HepG2 (cell line): Measurements from ENCODE around the gene UBXN1. TPM values are rescaled to one million over a fixed set of nuclear protein-coding genes. Genes with fewer than 3 reads are reported as not detected.

ENCODE experiments used
- CHD2 ChIP-seq: IDR thresholded peaks from 2 replicates; pipeline ENCODE4 v1.6.1; 2011; ENCODE audit warnings: low read depth, low read length, improper control_type of control experiment
- HIC2 ChIP-seq: sonication (generic); formaldehyde crosslinking; IDR thresholded peaks from 2 replicates; pipeline ENCODE4 v1.9.0; 2022; ENCODE audit warnings: low read depth, missing genetic modification reagents
- MED1 ChIP-seq: sonication (generic); formaldehyde crosslinking; IDR thresholded peaks from 2 replicates; pipeline ENCODE4 v1.4.0; 2020; ENCODE audit warnings: missing genetic modification reagents
- MTA1 ChIP-seq: sonication (generic); formaldehyde crosslinking; IDR thresholded peaks from 2 replicates; pipeline ENCODE4 v1.4.0; 2020; ENCODE audit warnings: missing genetic modification reagents, mild to moderate bottlenecking, borderline replicate concordance
- SIN3B ChIP-seq: fragments of 150-350 bp; IDR thresholded peaks from 2 replicates; pipeline ENCODE4 v1.6.1; 2014; ENCODE audit warnings: low read length
- ZBTB7B ChIP-seq: sonication (generic); formaldehyde crosslinking; IDR thresholded peaks from 2 replicates; pipeline ENCODE4 v1.4.0; 2020; ENCODE audit warnings: missing genetic modification reagents
- ZBTB8A ChIP-seq: sonication (generic); formaldehyde crosslinking; IDR thresholded peaks from 2 replicates; pipeline ENCODE4 v1.4.0; 2020; ENCODE audit warnings: mild to moderate bottlenecking, low read depth, missing genetic modification reagents, borderline replicate concordance
- ZNF292 ChIP-seq: sonication (generic); formaldehyde crosslinking; IDR thresholded peaks from 2 replicates; pipeline ENCODE4 v1.8.1; 2022; ENCODE audit warnings: mild to moderate bottlenecking, low read depth, missing genetic modification reagents, borderline replicate concordance
- ZNF354B ChIP-seq: sonication (generic); formaldehyde crosslinking; IDR thresholded peaks from 2 replicates; pipeline ENCODE4 v1.8.0; 2022; ENCODE audit warnings: mild to moderate bottlenecking, missing genetic modification reagents
- ZNF362 ChIP-seq: sonication (generic); formaldehyde crosslinking; IDR thresholded peaks from 2 replicates; pipeline ENCODE4 v1.4.0; 2020; ENCODE audit warnings: missing genetic modification reagents, mild to moderate bottlenecking, borderline replicate concordance
- ZNF691 ChIP-seq: sonication (generic); formaldehyde crosslinking; IDR thresholded peaks from 2 replicates; pipeline ENCODE4 v1.4.0; 2020; ENCODE audit warnings: missing genetic modification reagents, low read depth, mild to moderate bottlenecking, borderline replicate concordance
- polyA plus RNA-seq, 8 experiments: library from polyadenylated mRNA; depleted of rRNA in 3 of 8; stranded (reverse) in 7 of 8; unstranded in 1 of 8; fragments of >200 nt; fragmentation: Illumina TruSeq in 4 of 8; extraction: Trizol in 4 of 8; gene quantifications; 2 replicates each; pipeline versions ENCODE4 v1.2.1 to v1.2.3, GENCODE V29; 2011 to 2016; ENCODE audit warnings: low read depth in 4 of 8, missing spikeins in 1 of 8, mixed read lengths in 1 of 8; ENCODE audit not compliant: insufficient read depth in 1 of 8
- total RNA-seq, 5 experiments: library from RNA; depleted of rRNA; stranded (reverse); fragments of >200 nt; fragmentation: Illumina TruSeq; extraction: Trizol; gene quantifications; 2 replicates each; pipeline ENCODE4 v1.2.3, GENCODE V29; 2016; ENCODE audit warnings: low read depth in 1 of 5
- TF ChIP-seq, protein P1 (sequence below): fragments of 450-650 bp; IDR thresholded peaks from 2 replicates; pipeline ENCODE4 v1.6.1; 2017; ENCODE audit warnings: mild to moderate bottlenecking
- TF ChIP-seq, protein P2 (sequence below): sonication (generic); formaldehyde crosslinking; conservative IDR thresholded peaks from 2 replicates; pipeline ENCODE4 v1.4.0; 2020; ENCODE audit warnings: missing genetic modification reagents
- TF ChIP-seq, protein P3 (sequence below), 2 experiments: sonication (generic) in 1 of 2; formaldehyde crosslinking in 1 of 2; IDR thresholded peaks; 2 replicates each; pipeline versions ENCODE4 v1.5.1 to v1.6.1; 2011 to 2020; ENCODE audit warnings: borderline replicate concordance in 1 of 2, low read depth in 1 of 2, low read length in 1 of 2, mild to moderate bottlenecking in 1 of 2, missing genetic modification reagents in 1 of 2, moderate library complexity in 1 of 2

Gene UBXN1
- total and polyA plus RNA-seq, 2 of the 13 experiments (the other 11 are each of a cell fraction or from before 2014, with no cell fraction given), result 47.5 to 52.4 TPM

- TF ChIP-seq MED1 (CRISPR knock-in tag) (no peak), ZBTB7B (CRISPR knock-in tag) (0 out of 2 replicates have a peak, but pooled peaks have one; percentile 51), ZBTB8A (CRISPR knock-in tag) (peak; percentile 62; the same call in 1 of the 2 replicates), CHD2 (peak; percentile 43; the same call in 1 of the 2 replicates), ZNF292 (0 out of 2 replicates have a peak, but pooled peaks have one; percentile 33), SIN3B (no peak), ZNF362 (CRISPR knock-in tag) (no peak), MTA1 (CRISPR knock-in tag) (no peak; the same call in 1 of the 2 replicates), HIC2 (CRISPR knock-in tag) (no peak), ZNF354B (CRISPR knock-in tag) (no peak), ZNF691 (CRISPR knock-in tag) (peak; percentile 16; the same call in 1 of the 2 replicates)
- TF ChIP-seq, protein P1, sequence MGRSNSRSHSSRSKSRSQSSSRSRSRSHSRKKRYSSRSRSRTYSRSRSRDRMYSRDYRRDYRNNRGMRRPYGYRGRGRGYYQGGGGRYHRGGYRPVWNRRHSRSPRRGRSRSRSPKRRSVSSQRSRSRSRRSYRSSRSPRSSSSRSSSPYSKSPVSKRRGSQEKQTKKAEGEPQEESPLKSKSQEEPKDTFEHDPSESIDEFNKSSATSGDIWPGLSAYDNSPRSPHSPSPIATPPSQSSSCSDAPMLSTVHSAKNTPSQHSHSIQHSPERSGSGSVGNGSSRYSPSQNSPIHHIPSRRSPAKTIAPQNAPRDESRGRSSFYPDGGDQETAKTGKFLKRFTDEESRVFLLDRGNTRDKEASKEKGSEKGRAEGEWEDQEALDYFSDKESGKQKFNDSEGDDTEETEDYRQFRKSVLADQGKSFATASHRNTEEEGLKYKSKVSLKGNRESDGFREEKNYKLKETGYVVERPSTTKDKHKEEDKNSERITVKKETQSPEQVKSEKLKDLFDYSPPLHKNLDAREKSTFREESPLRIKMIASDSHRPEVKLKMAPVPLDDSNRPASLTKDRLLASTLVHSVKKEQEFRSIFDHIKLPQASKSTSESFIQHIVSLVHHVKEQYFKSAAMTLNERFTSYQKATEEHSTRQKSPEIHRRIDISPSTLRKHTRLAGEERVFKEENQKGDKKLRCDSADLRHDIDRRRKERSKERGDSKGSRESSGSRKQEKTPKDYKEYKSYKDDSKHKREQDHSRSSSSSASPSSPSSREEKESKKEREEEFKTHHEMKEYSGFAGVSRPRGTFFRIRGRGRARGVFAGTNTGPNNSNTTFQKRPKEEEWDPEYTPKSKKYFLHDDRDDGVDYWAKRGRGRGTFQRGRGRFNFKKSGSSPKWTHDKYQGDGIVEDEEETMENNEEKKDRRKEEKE, result no peak
- TF ChIP-seq, protein P2, sequence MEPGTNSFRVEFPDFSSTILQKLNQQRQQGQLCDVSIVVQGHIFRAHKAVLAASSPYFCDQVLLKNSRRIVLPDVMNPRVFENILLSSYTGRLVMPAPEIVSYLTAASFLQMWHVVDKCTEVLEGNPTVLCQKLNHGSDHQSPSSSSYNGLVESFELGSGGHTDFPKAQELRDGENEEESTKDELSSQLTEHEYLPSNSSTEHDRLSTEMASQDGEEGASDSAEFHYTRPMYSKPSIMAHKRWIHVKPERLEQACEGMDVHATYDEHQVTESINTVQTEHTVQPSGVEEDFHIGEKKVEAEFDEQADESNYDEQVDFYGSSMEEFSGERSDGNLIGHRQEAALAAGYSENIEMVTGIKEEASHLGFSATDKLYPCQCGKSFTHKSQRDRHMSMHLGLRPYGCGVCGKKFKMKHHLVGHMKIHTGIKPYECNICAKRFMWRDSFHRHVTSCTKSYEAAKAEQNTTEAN (CRISPR knock-in tag), result no peak
- TF ChIP-seq, protein P3, sequence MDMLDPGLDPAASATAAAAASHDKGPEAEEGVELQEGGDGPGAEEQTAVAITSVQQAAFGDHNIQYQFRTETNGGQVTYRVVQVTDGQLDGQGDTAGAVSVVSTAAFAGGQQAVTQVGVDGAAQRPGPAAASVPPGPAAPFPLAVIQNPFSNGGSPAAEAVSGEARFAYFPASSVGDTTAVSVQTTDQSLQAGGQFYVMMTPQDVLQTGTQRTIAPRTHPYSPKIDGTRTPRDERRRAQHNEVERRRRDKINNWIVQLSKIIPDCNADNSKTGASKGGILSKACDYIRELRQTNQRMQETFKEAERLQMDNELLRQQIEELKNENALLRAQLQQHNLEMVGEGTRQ (IDR thresholded peaks at IDR 0.05; ENCODE audit: low read depth, low read length), result no peak
- TF ChIP-seq, protein P3 (CRISPR knock-in tag; IDR thresholded peaks at IDR 0.05; ENCODE audit: borderline replicate concordance), result no peak
These were observed 32.7 kb downstream of the UBXN1 start, which contains the start of gene GANAB (continued) for GRCh38 chr11:62645946-62646824.
